HG03558 (cell line): ENCODE results near the gene TSPAN14.

Experiments
- ATAC-seq: cut with Tn5 transposase; IDR thresholded peaks from one replicate; pipeline ENCODE4 v1.9.1; 2021; ENCODE audit warnings: moderate number of reproducible peaks; ENCODE audit not compliant: unreplicated experiment; ENCODE audit errors: extremely low read depth

TSPAN14 gene

GRCh38 chr10:80485076-80485945 is 31.2 kb downstream of the TSPAN14 start:
- no peak for ATAC-seq

DNA sequence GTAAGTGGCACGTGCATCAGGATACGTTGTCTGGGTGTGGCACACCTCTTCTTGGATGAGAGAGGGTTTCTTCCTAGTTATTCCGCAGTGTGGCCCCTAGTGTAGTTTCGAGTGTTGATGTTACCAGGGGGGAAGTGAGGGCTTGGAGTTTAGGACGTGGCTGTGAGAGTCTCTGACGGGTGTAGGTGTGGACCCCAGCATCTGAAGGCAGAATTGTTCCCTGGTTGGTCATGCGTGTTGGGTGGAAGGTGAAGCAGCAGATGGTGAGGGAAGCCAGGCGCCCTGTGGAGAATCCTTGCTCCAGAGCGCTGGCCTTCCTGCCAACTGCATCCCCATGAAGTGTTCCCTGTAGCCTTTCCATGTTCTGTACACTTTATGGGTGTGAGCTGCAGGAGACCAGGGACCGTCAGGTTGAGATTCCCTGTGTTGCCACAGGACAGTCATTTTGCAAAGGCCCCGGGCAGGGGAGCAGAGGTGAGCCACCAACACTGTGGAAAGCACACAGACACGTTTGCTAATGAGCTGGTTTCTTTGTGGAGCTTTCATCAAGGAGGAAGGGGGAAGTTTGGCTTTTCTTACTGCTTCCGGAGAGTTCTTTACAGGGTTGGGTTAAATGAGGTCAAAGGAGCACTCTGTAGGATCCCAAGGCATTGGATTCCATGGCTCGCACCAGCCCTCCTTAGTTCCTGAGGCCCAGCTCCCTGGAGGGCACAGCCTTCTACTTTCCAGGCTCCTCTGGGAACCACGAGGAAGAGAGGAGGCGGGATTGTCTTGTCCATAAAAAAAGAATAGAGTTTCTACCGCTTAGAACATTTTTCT is 32.0 kb downstream of the TSPAN14 start:
- ATAC-seq = no peak

GRCh38 chr10:80486785-80487420 is 32.8 kb downstream of the TSPAN14 start:
- ATAC-seq = no peak

- no peak for ATAC-seq
Measured at GRCh38 chr10:80487421-80487785, 33.3 kb downstream of the TSPAN14 start.

DNA sequence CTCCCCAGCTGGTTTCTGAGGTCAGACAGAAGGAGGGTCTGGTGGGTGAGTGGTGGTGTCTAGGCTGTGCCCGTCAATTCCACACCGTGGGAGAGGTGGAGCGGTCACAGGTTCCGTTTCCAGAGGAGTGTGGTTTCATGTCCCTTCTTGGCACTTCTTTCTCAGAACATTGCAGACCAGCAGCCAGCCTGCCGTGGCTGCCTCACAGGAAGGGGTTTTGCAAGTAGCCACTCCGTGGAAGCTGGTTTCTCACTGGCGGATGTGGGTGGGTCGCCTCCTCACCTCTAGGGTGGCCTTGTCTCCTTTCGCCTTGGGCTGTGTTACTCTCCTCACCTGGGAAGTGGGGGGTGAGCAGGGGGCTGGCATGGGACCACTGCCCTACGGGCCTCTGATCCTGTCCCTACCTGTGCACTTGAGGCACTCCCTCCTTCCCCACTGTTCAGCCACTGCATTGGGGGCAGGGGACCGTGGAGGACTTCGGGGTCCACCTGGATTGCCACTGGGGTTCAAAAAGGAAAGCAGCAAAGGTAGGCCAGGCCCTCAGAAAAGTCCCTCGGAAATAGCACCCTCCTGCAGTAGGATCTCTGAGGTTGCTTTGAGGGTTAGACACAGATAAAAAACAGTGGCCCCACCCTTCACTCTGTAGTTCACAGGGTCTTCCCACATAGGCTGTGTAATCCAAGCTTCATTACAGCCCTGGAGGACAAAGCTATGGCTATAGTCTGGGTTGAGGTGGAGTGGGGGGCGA is 33.9 kb downstream of the TSPAN14 start:
- ATAC-seq = no peak

GRCh38 chr10:80488539-80489066 is 34.5 kb downstream of the TSPAN14 start:
- ATAC-seq = no peak

- ATAC-seq = no peak
Measured at GRCh38 chr10:80489371-80490112, 35.4 kb downstream of the TSPAN14 start.

DNA sequence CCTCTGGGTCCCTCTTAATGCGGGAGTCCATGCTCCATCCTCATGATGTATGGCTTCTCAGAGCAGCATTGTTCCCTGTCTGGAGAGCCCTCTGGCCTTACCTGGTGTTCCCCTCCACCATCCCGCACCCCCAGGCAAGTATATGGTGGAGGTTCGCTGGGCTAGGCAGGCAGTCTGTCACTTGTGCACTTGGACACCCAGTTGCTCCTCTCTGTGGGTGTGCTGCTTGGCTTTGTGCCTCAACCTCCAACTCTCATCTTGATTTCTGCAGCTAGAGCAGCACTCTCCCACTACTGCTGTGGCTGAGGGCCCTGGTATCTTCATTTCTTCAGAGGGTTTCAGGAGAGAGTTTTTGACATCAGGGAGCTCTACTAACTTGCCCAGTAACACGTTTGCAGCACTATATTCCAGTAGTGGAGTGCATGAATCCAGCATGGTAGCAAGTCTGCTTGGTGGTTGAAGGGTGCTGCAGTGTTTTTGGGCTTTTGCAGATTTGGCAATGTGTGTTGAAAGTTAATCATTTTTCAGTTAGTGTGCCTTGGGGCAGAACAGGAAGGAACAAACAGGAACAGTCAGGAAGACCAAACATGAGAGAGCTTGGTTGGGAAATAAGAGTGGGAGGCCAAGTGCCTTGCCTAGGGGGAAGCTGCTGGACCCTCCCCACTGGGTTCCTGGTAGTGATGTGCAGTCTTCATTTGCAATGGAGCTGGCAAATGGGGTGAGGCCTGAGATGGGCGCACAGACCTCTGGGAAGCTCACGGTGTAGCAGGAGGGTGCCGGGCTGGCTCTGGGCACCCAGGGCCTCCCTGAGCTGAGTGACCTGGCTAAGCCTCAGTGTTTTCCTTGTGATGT is 37.4 kb downstream of the TSPAN14 start:
- ATAC-seq = no peak

GRCh38 chr10:80492848-80493521 is 38.9 kb downstream of the TSPAN14 start:
- ATAC-seq = no peak

- ATAC-seq = no peak
Measured at GRCh38 chr10:80493522-80494051, 39.5 kb downstream of the TSPAN14 start.

DNA sequence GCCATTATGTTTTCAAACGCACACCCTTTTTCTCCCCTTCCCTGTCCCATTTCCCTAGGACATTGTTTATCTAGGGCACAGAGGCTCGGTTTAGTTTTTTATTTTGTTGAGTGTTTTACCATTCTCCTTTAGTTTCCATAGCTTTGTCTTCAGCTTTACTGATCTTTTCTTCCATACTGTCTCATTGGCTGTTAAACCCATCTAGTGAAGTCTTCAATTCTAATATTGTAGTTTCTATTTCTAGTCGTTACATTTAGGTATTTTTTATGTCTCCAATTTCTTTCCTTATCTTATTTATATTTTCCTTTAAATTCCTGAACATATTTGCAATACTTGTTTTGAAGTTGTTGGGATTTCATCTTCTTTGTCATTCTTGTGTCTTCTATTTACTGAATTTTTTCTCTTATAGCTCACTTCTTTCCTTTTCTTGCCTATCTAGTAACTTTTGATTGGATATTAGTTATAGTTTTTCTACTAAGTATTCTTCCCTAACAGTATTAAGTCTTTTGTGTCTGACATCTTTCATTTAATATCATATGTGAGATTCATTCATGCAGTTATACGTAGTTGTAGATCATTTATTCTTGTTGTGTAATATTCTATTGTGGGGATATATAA is 42.6 kb downstream of the TSPAN14 start:
- ATAC-seq = no peak

- no peak for ATAC-seq
Measured at GRCh38 chr10:80497187-80498077, 43.3 kb downstream of the TSPAN14 start.

DNA sequence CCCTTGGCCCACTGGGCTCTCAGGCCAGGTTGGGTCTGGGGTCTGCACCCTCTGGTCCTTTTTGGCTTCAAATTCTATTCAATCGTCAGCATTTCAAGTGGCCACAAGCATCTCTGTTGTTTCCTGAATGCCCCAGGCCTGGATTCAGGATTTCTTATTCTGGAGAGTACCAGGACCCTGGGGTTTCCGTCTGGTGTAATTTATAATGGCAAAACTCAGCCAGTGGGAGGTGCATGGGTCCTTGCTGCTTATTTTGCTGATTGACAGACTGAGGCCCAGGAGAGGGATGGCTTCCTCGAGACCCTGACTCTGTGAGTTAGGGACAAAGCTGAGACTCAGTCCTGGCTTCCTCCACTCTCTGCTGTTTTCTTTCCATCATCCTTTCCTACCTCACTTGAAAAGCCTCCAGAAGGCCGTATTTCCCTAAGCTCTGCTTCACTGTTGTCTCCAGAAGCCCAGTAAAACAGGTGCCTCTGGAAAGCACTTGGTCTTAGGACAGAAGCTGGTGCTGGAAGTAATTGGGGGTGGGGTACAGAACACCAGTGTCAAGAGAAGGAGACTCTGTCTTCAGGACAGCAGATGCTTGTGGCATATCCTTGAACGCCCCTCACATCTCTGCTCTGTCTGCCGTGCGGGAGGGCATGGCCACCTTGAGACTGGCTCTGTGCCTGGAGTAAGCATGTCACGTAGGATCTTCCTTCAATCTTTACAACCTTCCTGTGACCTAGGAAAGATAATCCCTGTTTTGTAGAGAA is 44.1 kb downstream of the TSPAN14 start:
- ATAC-seq = no peak

DNA sequence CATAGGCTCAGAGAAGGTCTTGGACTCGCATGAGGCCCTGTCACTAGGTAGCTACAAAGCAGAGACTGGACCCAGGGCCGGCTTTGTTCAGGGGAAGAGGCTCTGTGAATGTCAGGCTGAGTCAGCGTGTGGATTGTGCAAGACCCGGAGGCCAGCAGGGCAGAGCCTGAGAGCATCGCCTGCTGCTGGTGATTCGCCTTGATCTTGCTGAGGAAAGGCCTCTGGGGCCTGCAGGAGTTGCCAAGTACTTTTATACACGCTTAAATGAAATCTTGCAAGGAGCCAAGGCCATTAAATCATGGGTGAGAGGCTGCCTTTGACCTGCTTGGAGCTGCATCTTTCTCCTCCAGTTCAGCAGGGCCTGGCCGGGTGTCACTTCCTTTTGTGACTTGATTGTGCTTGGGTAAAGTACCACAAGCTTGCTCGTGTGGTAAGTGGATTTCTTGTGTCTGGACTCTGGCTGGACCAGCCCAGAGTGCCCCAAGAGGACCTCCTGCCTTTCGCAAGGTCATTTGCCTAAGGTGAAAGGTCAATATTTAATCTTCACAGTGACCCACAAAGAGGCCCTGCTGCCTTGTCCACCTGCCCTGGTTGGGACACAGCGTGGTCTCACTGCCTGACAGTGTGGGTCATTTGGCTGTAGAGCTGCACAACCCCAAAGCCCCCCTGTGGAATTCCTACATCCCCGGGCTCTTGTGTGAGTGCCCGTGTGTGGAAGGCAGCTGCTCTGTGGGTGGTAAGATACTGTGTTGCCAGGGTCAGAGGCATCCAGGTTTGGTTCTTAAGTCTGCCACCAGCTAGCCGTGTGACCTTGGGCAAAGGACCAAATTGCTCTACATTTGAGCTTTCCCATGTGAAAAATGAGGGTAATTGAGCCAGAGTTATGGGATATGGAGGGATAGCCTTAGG is 45.0 kb downstream of the TSPAN14 start:
- ATAC-seq = no peak
